CD8-positive, alpha-beta memory T cell (primary cell): Measurements from ENCODE around the gene SLIT3. TPM values are rescaled to one million over a fixed set of nuclear protein-coding genes. Genes with fewer than 3 reads are reported as not detected.
"Not testable (repeated sequence)": the region's sequence is repeated elsewhere in the genome, so short reads cannot be mapped to it uniquely, and the experiment has no call there.

Experiments
- CTCF ChIA-PET: fragments of 350-600 bp; sonication (Branson Sonifier 250); formaldehyde crosslinking; loops from one replicate; lab custom pipeline; 2021; ENCODE audit warnings: antibody characterized with exemption; lab: Charles Lee
- POLR2A ChIA-PET: fragments of 350-600 bp; sonication (Branson Sonifier 250); formaldehyde crosslinking; loops from one replicate; lab custom pipeline; 2021; ENCODE audit warnings: antibody characterized with exemption; lab: Charles Lee
- DNase-seq, 5 donors: peaks; one replicate each; pipeline versions ENCODE4 v3.0.0 to v3.0.0-alpha.2; 2020 to 2022; ENCODE audit warnings: mixed read lengths in 1 of 5
- H3K27ac ChIP-seq: one replicate; pipeline ENCODE4 v1.7.0; 2013; ENCODE audit warnings: low read depth, mild to moderate bottlenecking, low read length, moderate library complexity
- H3K27me3 ChIP-seq: 2 replicates; pipeline ENCODE4 v1.7.0; 2013; ENCODE audit warnings: low read length, mild to moderate bottlenecking; ENCODE audit not compliant: insufficient read depth, poor library complexity, severe bottlenecking
- H3K36me3 ChIP-seq: 2 replicates; pipeline ENCODE4 v1.7.0; 2013; ENCODE audit warnings: mild to moderate bottlenecking, low read length, moderate library complexity; ENCODE audit not compliant: insufficient read depth
- H3K4me1 ChIP-seq: 2 replicates; pipeline ENCODE4 v1.7.0; 2013; ENCODE audit warnings: mild to moderate bottlenecking, low read length, moderate library complexity; ENCODE audit not compliant: insufficient read depth
- H3K4me3 ChIP-seq: 2 replicates; pipeline ENCODE4 v1.7.0; 2013; ENCODE audit warnings: mild to moderate bottlenecking, low read length
- H3K9me3 ChIP-seq: 2 replicates; pipeline ENCODE4 v1.7.0; 2013; ENCODE audit warnings: mild to moderate bottlenecking, low read length
- H3K27ac Mint-ChIP-seq, 8 donors: one replicate each; pipeline ENCODE4 v1.8.0; 2020 to 2021; ENCODE audit warnings: mixed read lengths in 8 of 8, mild to moderate bottlenecking in 6 of 8, inconsistent platforms in 3 of 8, moderate library complexity in 3 of 8
- H3K27me3 Mint-ChIP-seq, 2 donors: one replicate each; pipeline ENCODE4 v1.8.0; 2020 to 2021; ENCODE audit warnings: mixed read lengths in 2 of 2, mild to moderate bottlenecking in 1 of 2, moderate library complexity in 1 of 2
- H3K36me3 Mint-ChIP-seq, 3 donors: one replicate each; pipeline ENCODE4 v1.8.0; 2020 to 2021; ENCODE audit warnings: mixed read lengths in 3 of 3, inconsistent platforms in 1 of 3, mild to moderate bottlenecking in 1 of 3
- H3K4me1 Mint-ChIP-seq, 3 donors: one replicate each; pipeline ENCODE4 v1.8.0; 2020 to 2021; ENCODE audit warnings: mixed read lengths in 3 of 3, inconsistent platforms in 1 of 3, mild to moderate bottlenecking in 1 of 3
- H3K4me3 Mint-ChIP-seq, 7 donors: one replicate each; pipeline ENCODE4 v1.8.0; 2020 to 2021; ENCODE audit warnings: mixed read lengths in 7 of 7, mild to moderate bottlenecking in 6 of 7, moderate library complexity in 4 of 7, inconsistent platforms in 2 of 7
- H3K9me3 Mint-ChIP-seq, 5 donors: one replicate each; pipeline ENCODE4 v1.8.0; 2020 to 2022; ENCODE audit warnings: mixed read lengths in 5 of 5, mild to moderate bottlenecking in 3 of 5, moderate library complexity in 2 of 5, inconsistent platforms in 1 of 5
- polyA plus RNA-seq: library from polyadenylated mRNA; unstranded; fragments of 300-500 nt; fragmentation: Illumina TruSeq; gene quantifications from one replicate; pipeline ENCODE4 v1.2.3, GENCODE V29; 2021
- total RNA-seq, 2 experiments: library from RNA; stranded (reverse); gene quantifications; one replicate each; pipeline ENCODE4 v1.2.3, GENCODE V29; 2021

SLIT3 gene
- total and polyA plus RNA-seq, 3 experiments from 2014 or later, result 0.49 to 0.72 TPM; not detected in 1

- H3K4me1 ChIP-seq, result no peaks in the 10 kb centered on the region
- DNase-seq, result no peak
- Mint-ChIP-seq H3K4me1 (no peaks in the 10 kb centered on the region), H3K27ac (no peak overlapping the region), H3K4me3 (no peak overlapping the region), H3K36me3 (no peaks in the 10 kb centered on the region), H3K27me3 (peaks cover 0 to 3% of the 10 kb centered on the region in 2 donors), H3K9me3 (peaks cover 0 to 2% (median 0%) of the 10 kb centered on the region in 5 donors)
- no peak overlapping the region for H3K4me3 ChIP-seq
- no peaks in the 10 kb centered on the region for H3K9me3 ChIP-seq
- no peaks in the 10 kb centered on the region for H3K27me3 ChIP-seq
- CTCF ChIA-PET, result no interaction called here
- POLR2A ChIA-PET, result no interaction called here
- no peaks in the 10 kb centered on the region for H3K36me3 ChIP-seq
- H3K27ac ChIP-seq, result no peak overlapping the region
These were observed 663.1 kb downstream of the SLIT3 start for GRCh38 chr5:168637793-168638192.

GRCh38 chr5:168637281-168637680 is 663.7 kb downstream of the SLIT3 start:
- peaks cover 4 to 8% of the 10 kb centered on the region in 2 donors for H3K27me3 Mint-ChIP-seq
- CTCF ChIA-PET, result no interaction called here

GRCh38 chr5:168630958-168631357 is 670.0 kb downstream of the SLIT3 start:
- H3K27ac ChIP-seq, DNase-seq, H3K9me3 Mint-ChIP-seq, H3K9me3 ChIP-seq, H3K27ac Mint-ChIP-seq, H3K4me3 ChIP-seq, H3K4me1 Mint-ChIP-seq, H3K36me3 ChIP-seq, H3K27me3 ChIP-seq, POLR2A ChIA-PET, H3K4me3 Mint-ChIP-seq, H3K4me1 ChIP-seq, CTCF ChIA-PET: not testable (repeated sequence)
- peaks cover 34 to 48% of the 10 kb centered on the region in 2 donors for H3K27me3 Mint-ChIP-seq
- peaks cover 0 to 27% (median 2%) of the 10 kb centered on the region in 3 donors for H3K36me3 Mint-ChIP-seq

More at GRCh38 chr5:168637281-168637680, 663.7 kb downstream of the SLIT3 start:
- Histone ChIP-seq H3K36me3 (no peaks in the 10 kb centered on the region), H3K4me3 (no peak overlapping the region), H3K27me3 (no peaks in the 10 kb centered on the region), H3K9me3 (no peaks in the 10 kb centered on the region), H3K27ac (no peak overlapping the region), H3K4me1 (no peaks in the 10 kb centered on the region)
- no peaks in the 10 kb centered on the region for H3K4me1 Mint-ChIP-seq
- H3K27ac Mint-ChIP-seq, result no peak overlapping the region
- DNase-seq, result no peak
- POLR2A ChIA-PET, result no interaction called here
- no peak overlapping the region for H3K4me3 Mint-ChIP-seq
- H3K9me3 Mint-ChIP-seq, result peaks cover 0 to 2% (median 0%) of the 10 kb centered on the region in 5 donors
- H3K36me3 Mint-ChIP-seq, result peaks cover 0 to under 1% (median 0%) of the 10 kb centered on the region in 3 donors

- no peaks in the 10 kb centered on the region for H3K9me3 ChIP-seq
- no peaks in the 10 kb centered on the region for H3K36me3 ChIP-seq
- no peak overlapping the region for H3K27ac Mint-ChIP-seq
- H3K36me3 Mint-ChIP-seq, result peaks cover 0 to 14% (median 2%) of the 10 kb centered on the region in 3 donors
- no peak for DNase-seq
- H3K4me3 ChIP-seq, result no peak overlapping the region
- peaks cover 19 to 32% of the 10 kb centered on the region in 2 donors for H3K27me3 Mint-ChIP-seq
- H3K27me3 ChIP-seq, result no peaks in the 10 kb centered on the region
- POLR2A ChIA-PET, result no interaction called here
- CTCF ChIA-PET, result no interaction called here
- H3K4me1 Mint-ChIP-seq, result no peaks in the 10 kb centered on the region
- H3K4me1 ChIP-seq, result no peaks in the 10 kb centered on the region
- H3K9me3 Mint-ChIP-seq, result peaks cover 0 to 2% (median under 1%) of the 10 kb centered on the region in 5 donors
- H3K4me3 Mint-ChIP-seq, result no peak overlapping the region
- no peak overlapping the region for H3K27ac ChIP-seq
These were observed 676.0 kb downstream of the SLIT3 start for GRCh38 chr5:168624850-168625364.

- Mint-ChIP-seq H3K9me3 (no peaks in the 10 kb centered on the region), H3K36me3 (no peaks in the 10 kb centered on the region), H3K4me1 (no peaks in the 10 kb centered on the region), H3K27ac (no peak overlapping the region), H3K4me3 (no peak overlapping the region), H3K27me3 (peaks cover 2 to 5% of the 10 kb centered on the region in 2 donors)
- Histone ChIP-seq H3K4me1 (no peaks in the 10 kb centered on the region), H3K36me3 (no peaks in the 10 kb centered on the region), H3K27ac (no peak overlapping the region), H3K27me3 (no peaks in the 10 kb centered on the region), H3K9me3 (no peaks in the 10 kb centered on the region), H3K4me3 (no peak overlapping the region)
- DNase-seq, result no peak
- CTCF ChIA-PET, result no interaction called here
- POLR2A ChIA-PET, result interaction anchor here (0.7 kb wide), 1 partner anchor 1468 kb away, joined by 3 read pairs; no protein-coding TSS in a partner anchor
These were observed 680.1 kb downstream of the SLIT3 start for GRCh38 chr5:168620807-168621206.

GRCh38 chr5:168614661-168615060 is 686.3 kb downstream of the SLIT3 start:
- H3K27ac Mint-ChIP-seq, result peak overlapping the region in 1 of 8 donors; percentile 1
- Histone ChIP-seq H3K9me3 (no peaks in the 10 kb centered on the region), H3K4me1 (peaks cover 5% of the 10 kb centered on the region), H3K4me3 (no peak overlapping the region), H3K27me3 (no peaks in the 10 kb centered on the region), H3K36me3 (no peaks in the 10 kb centered on the region), H3K27ac (no peak overlapping the region)
- H3K27me3 Mint-ChIP-seq, result peaks cover 0 to 2% of the 10 kb centered on the region in 2 donors
- H3K4me3 Mint-ChIP-seq, result no peak overlapping the region
- ChIA-PET CTCF (no interaction called here), POLR2A (no interaction called here)
- no peak for DNase-seq
- H3K36me3 Mint-ChIP-seq, result no peaks in the 10 kb centered on the region
- no peaks in the 10 kb centered on the region for H3K9me3 Mint-ChIP-seq
- H3K4me1 Mint-ChIP-seq, result peaks cover 10 to 17% (median 10%) of the 10 kb centered on the region in 3 donors

GRCh38 chr5:168613996-168614395 is 686.9 kb downstream of the SLIT3 start:
- H3K4me3 ChIP-seq, result no peak overlapping the region
- H3K27me3 ChIP-seq, result no peaks in the 10 kb centered on the region
- peaks cover 5% of the 10 kb centered on the region for H3K4me1 ChIP-seq
- H3K27ac ChIP-seq, result no peak overlapping the region
- H3K36me3 ChIP-seq, result no peaks in the 10 kb centered on the region
- DNase-seq, result no peak
- H3K4me1 Mint-ChIP-seq, result peaks cover 10 to 17% (median 10%) of the 10 kb centered on the region in 3 donors
- peak overlapping the region in 3 of 8 donors; percentile 1 to 23 (median 4) for H3K27ac Mint-ChIP-seq
- H3K36me3 Mint-ChIP-seq, result no peaks in the 10 kb centered on the region
- ChIA-PET POLR2A (interaction anchor here (1.4 kb wide), 1 partner anchor 34 kb away, joined by 6 read pairs; no protein-coding TSS in a partner anchor), CTCF (no interaction called here)
- H3K27me3 Mint-ChIP-seq, result peaks cover 0 to 2% of the 10 kb centered on the region in 2 donors
- no peaks in the 10 kb centered on the region for H3K9me3 Mint-ChIP-seq
- no peak overlapping the region for H3K4me3 Mint-ChIP-seq
- H3K9me3 ChIP-seq, result no peaks in the 10 kb centered on the region

GRCh38 chr5:168613396-168613795 is 687.5 kb downstream of the SLIT3 start:
- Histone ChIP-seq H3K4me1 (peaks cover 5% of the 10 kb centered on the region), H3K27ac (no peak overlapping the region), H3K36me3 (no peaks in the 10 kb centered on the region), H3K9me3 (no peaks in the 10 kb centered on the region), H3K27me3 (no peaks in the 10 kb centered on the region), H3K4me3 (no peak overlapping the region)
- no peak for DNase-seq
- peaks cover 10 to 17% (median 10%) of the 10 kb centered on the region in 3 donors for H3K4me1 Mint-ChIP-seq
- peak overlapping the region in 6 of 7 donors; percentile 12 to 63 (median 54) for H3K4me3 Mint-ChIP-seq
- peak overlapping the region; percentile 16 to 96 (median 90) for H3K27ac Mint-ChIP-seq
- CTCF ChIA-PET, result no interaction called here
- peaks cover 0 to 3% (median 0%) of the 10 kb centered on the region in 3 donors for H3K36me3 Mint-ChIP-seq
- peaks cover 0 to 2% of the 10 kb centered on the region in 2 donors for H3K27me3 Mint-ChIP-seq
- H3K9me3 Mint-ChIP-seq, result no peaks in the 10 kb centered on the region
- POLR2A ChIA-PET, result interaction anchor here (1.4 kb wide), 1 partner anchor 33 kb away, joined by 6 read pairs; no protein-coding TSS in a partner anchor
